LNCAP (cell line): Measurements from ENCODE around the gene DMRTC2.
A peak's percentile ranks its signal among the peaks of the same experiment; 100 is the strongest.

Experiments used
- TF ChIP-seq, protein P1 (sequence below): fragments of 450-650 bp; IDR thresholded peaks from 2 replicates; pipeline ENCODE4 v1.5.1; 2017; ENCODE audit warnings: mild to moderate bottlenecking

The DMRTC2 gene

DNA sequence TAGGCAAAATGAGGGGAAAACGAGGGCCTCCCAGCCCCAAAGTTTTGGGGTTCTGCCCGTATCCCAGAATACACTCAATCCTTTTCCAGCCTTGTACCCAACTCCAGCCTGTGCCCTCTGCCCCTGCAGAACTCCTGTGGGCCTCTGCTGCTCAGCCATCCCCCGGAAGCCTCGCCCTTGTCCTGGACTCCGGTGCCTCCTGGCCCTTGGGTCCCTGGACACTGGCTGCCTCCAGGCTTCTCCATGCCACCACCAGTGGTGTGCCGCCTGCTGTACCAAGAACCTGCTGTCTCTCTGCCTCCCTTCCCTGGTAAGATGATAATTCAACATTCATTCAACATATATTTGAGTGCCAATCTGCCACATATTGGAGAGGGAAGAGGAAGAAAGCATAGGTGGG is 3.8 kb downstream of the DMRTC2 start:
- TF ChIP-seq, protein P1, sequence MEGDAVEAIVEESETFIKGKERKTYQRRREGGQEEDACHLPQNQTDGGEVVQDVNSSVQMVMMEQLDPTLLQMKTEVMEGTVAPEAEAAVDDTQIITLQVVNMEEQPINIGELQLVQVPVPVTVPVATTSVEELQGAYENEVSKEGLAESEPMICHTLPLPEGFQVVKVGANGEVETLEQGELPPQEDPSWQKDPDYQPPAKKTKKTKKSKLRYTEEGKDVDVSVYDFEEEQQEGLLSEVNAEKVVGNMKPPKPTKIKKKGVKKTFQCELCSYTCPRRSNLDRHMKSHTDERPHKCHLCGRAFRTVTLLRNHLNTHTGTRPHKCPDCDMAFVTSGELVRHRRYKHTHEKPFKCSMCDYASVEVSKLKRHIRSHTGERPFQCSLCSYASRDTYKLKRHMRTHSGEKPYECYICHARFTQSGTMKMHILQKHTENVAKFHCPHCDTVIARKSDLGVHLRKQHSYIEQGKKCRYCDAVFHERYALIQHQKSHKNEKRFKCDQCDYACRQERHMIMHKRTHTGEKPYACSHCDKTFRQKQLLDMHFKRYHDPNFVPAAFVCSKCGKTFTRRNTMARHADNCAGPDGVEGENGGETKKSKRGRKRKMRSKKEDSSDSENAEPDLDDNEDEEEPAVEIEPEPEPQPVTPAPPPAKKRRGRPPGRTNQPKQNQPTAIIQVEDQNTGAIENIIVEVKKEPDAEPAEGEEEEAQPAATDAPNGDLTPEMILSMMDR: no peak

DNA sequence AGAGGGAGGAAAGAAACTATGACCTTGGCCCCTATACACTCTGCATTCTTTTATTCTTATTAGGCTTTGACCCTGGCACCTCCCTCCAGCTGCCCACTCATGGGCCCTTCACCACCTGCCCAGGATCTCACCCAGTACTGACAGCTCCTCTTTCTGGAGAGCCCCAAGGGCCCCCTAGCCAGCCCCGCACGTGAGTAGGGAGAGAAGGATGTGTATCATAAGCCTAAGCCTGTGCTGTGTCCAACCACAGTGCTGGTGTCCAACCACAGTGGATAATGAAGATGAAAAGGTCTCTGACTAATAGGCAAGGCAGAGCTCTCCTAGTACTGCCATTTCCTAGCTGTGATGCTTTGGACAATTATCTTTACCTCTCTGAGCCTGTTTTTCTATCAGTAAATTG is 4.2 kb downstream of the DMRTC2 start:
- TF ChIP-seq, protein P1: no peak

DNA sequence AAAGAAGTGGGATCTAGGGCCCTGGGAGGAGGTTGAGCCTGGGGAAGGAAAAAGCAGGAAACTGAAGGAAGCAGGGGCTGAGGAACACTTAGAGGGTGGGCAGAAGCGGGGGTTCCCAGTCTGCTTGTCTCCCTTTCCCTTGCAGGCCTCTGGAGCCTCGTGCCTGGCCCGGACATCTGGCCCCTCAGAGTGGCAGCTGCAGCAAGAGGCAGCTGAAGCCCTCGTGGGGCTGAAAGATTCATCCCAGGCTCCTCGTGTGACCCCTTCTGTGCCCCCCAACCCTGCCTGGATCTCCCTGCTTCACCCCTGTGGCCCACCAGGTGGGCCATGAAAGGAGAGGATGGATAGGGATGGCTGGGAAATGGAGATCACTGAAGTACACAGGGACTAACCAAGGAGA is 5.5 kb downstream of the DMRTC2 start:
- TF ChIP-seq, protein P1: no peak

DNA sequence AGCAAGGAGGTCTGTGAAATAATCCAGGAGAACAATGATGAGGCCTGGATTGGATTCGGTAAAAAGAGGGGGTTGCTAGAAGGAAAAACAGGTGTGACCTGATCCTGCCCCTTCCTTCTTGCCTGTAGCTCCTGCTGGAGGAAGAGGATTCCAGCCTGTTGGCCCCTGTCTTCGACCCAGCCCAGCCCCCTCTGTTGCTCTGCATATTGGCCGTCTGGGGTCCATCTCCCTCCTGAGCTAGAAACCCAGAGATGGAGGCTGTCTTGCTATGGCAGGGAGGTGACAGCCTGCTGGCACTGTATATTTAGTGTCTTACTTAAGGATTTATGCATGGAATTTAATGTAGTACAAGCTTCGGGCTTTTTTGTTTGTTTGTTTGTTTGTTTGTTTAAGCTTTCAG is 6.6 kb downstream of the DMRTC2 start:
- TF ChIP-seq, protein P1: no peak

DNA sequence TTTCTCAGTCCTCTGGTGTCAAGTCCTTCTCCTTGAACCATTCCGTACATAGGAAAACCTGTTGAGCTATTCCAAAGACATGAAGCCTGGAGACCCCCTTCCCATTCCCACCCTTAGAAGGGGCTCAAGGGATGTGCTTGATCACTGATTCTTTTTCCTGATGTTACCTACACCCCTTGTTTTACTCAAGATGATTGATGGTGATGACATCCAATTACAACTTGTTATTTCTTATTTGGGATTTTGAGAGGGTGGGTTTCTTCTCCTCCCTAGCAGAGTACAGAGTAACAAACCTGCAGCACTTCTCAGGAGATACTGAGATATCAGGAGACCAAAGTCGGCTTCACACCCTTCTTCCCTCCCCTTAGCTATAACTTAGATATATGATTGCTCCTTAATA is 8.5 kb downstream of the DMRTC2 start:
- TF ChIP-seq, protein P1: no peak

DNA sequence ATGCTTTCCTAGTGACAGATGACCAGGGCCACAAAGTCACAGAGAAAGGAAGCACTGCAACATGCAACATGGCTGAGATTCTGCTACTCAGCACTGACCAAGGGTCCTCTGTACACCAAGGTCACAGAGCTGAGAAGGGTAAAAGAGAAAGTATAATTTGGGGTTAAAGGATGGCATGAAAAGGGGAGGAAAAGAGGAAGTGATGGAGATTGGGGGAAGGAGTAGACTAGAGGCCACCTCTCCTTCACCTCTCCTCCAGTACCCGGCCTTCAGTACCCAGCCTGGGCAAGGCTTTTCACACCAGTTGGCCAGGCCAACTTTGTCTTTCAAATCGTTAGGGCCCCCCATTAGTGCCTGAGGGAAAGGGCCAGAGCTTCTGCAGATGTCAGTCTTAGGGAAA is 8.9 kb downstream of the DMRTC2 start:
- TF ChIP-seq, protein P1: no peak

DNA sequence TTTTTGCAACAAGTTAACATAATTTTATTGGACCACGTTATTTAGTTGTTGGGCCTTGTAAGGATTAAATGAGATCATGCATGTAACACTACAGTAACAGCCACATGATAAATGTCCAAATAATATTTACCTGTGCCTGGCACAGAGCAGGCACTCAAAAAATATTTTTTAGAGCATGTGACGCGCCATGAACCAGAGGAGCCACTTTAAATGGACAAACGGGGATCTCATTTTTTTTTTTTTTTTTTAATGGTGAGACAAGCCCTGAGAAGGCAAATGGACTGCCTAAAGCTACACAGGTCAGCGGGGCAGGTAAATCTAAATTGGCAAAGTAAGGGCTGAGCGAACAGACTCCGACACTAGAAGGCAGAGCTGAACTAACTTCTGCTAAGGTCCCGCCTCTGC is 14.4 kb downstream of the DMRTC2 start:
- TF ChIP-seq, protein P1: no peak

DNA sequence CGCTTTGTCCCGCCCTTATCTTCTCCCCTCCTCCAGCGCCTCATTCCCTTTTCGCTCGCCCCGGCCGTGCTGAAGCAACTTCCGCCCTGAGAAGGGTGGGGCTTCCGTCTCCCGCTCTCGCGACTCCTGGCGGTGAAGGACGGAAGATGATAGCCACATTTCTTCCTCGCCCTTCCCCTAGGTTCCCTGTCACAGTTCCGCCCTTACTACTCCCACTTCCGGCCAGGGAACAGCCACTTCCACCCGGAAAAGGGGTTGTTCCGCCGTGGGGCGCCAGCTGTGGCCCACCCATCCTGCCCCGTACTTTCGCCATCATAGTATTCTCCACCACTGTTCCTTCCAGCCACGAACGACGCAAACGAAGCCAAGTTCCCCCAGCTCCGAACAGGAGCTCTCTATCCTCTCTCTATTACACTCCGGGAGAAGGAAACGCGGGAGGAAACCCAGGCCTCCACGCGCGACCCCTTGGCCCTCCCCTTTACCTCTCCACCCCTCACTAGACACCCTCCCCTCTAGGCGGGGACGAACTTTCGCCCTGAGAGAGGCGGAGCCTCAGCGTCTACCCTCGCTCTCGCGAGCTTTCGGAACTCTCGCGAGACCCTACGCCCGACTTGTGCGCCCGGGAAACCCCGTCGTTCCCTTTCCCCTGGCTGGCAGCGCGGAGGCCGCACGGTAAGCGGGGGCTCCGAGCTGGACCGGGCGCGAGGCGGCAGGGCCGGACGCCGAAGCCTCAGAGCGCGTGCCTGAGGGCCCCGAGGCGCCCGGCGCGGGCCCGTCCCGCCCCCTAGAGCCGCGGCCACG is 15.0 kb downstream of the DMRTC2 start, which contains the start of gene RPS19:
RPS19 (plus strand) TSS at position 638 of the 801 bp plus-strand sequence. CDS start 520 bp downstream, outside the sequence.
- TF ChIP-seq, protein P1: peak; percentile 29; the same call in 1 of the 2 replicates
